HG02852 (cell line): ENCODE data around the gene PI4K2A.
"Not testable (repeated sequence)": the region's sequence is repeated elsewhere in the genome, so short reads cannot be mapped to it uniquely, and the experiment has no call there.

Source experiments
- ATAC-seq: cut with Tn5 transposase; IDR thresholded peaks from one replicate; pipeline ENCODE4 v1.9.1; 2021; ENCODE audit warnings: mild to moderate bottlenecking, moderate library complexity; ENCODE audit not compliant: unreplicated experiment

PI4K2A gene

GRCh38 chr10:97631098-97631497, 9.4 kb upstream of the PI4K2A start:
- ATAC-seq, result no peak

- peak; percentile 99 for ATAC-seq
These were observed 7.3 kb upstream of the PI4K2A start, which contains the start of gene MORN4 for GRCh38 chr10:97632949-97633884. Gene MORN4, minus strand, starts transcription at chr10:97633500. Its CDS starts 13,847 bp downstream, at chr10:97619653.

GRCh38 chr10:97633921-97634320, 6.5 kb upstream of the PI4K2A start:
- no peak for ATAC-seq

GRCh38 chr10:97635577-97635976, 4.9 kb upstream of the PI4K2A start:
- ATAC-seq, result no peak

GRCh38 chr10:97639090-97639489, 1.4 kb upstream of the PI4K2A start:
- ATAC-seq, result not testable (repeated sequence)

- peak; percentile 25 for ATAC-seq
These were observed 669 bp downstream of the PI4K2A start for GRCh38 chr10:97640868-97641811.

GRCh38 chr10:97642471-97643159, 2.1 kb downstream of the PI4K2A start:
- ATAC-seq, result not testable (repeated sequence)

GRCh38 chr10:97643441-97643985, 3.0 kb downstream of the PI4K2A start:
- no peak for ATAC-seq

- no peak for ATAC-seq
These were observed 4.5 kb downstream of the PI4K2A start for GRCh38 chr10:97644936-97645335.

GRCh38 chr10:97647556-97647955, 7.1 kb downstream of the PI4K2A start:
- ATAC-seq, result no peak

- peak; percentile 96 for ATAC-seq
These were observed 8.3 kb downstream of the PI4K2A start for GRCh38 chr10:97648562-97649404.

- not testable (repeated sequence) for ATAC-seq
These were observed 8.9 kb downstream of the PI4K2A start for GRCh38 chr10:97649405-97649750.

- no peak for ATAC-seq
These were observed 10.3 kb downstream of the PI4K2A start for GRCh38 chr10:97650726-97651125.

- ATAC-seq, result no peak
These were observed 11.3 kb downstream of the PI4K2A start for GRCh38 chr10:97651773-97652172.

- ATAC-seq, result no peak
These were observed 16.3 kb downstream of the PI4K2A start for GRCh38 chr10:97656777-97657176.

GRCh38 chr10:97659589-97659988, 19.1 kb downstream of the PI4K2A start:
- ATAC-seq, result no peak

GRCh38 chr10:97664282-97664850, 23.9 kb downstream of the PI4K2A start:
- ATAC-seq, result no peak

- no peak for ATAC-seq
These were observed 26.5 kb downstream of the PI4K2A start for GRCh38 chr10:97666992-97667391.

GRCh38 chr10:97667463-97667862, 27.0 kb downstream of the PI4K2A start:
- no peak for ATAC-seq
